ENCODE measurements around the gene EFCAB6.

DNA sequence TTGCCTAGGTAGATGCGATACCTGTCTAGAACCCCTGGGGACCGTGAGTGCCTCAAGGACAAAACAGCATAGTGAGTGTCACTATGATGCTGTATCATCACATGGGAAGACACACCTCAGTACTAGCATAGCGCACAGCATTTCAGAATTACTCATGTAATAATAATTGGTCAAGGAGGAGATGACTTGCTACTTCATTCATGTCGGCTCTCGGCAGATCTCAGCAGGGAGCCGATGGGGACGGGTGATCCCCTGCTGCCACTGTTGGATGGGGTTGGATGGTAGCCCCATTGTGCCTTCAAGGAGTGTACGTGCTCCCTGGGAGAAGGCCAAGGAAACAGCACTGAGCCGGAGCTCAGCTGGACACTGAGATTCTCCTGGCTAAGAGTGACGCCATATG lies 186.9 kb downstream of the EFCAB6 start:
- no peak for TF ChIP-seq POLR2A (IDR thresholded peaks at IDR 0.05; ENCODE audit: low read depth)
- TF ChIP-seq, protein P1, sequence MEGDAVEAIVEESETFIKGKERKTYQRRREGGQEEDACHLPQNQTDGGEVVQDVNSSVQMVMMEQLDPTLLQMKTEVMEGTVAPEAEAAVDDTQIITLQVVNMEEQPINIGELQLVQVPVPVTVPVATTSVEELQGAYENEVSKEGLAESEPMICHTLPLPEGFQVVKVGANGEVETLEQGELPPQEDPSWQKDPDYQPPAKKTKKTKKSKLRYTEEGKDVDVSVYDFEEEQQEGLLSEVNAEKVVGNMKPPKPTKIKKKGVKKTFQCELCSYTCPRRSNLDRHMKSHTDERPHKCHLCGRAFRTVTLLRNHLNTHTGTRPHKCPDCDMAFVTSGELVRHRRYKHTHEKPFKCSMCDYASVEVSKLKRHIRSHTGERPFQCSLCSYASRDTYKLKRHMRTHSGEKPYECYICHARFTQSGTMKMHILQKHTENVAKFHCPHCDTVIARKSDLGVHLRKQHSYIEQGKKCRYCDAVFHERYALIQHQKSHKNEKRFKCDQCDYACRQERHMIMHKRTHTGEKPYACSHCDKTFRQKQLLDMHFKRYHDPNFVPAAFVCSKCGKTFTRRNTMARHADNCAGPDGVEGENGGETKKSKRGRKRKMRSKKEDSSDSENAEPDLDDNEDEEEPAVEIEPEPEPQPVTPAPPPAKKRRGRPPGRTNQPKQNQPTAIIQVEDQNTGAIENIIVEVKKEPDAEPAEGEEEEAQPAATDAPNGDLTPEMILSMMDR (IDR thresholded peaks at IDR 0.05): no peak
- no peak for TF ChIP-seq EP300 (IDR thresholded peaks at IDR 0.05)
